Breast epithelium (tissue), 4 donors: ENCODE measurements around the gene SGTA. TPM values are rescaled to one million over a fixed set of nuclear protein-coding genes. Genes with fewer than 3 reads are reported as not detected.

Experiments
- DNase-seq, 2 donors: peaks; one replicate each; pipeline ENCODE4 v3.0.0-alpha.2; 2019; ENCODE audit warnings: low spot score in 2 of 2
- H3K27ac ChIP-seq, 2 donors: fragments of 200-600 bp; sonication (generic) in 1 of 2; one replicate each; pipeline ENCODE4 v1.5.1; 2016 to 2019; ENCODE audit warnings: mild to moderate bottlenecking in 1 of 2
- H3K27me3 ChIP-seq, 2 donors: fragments of 200-600 bp; sonication (generic) in 1 of 2; one replicate each; pipeline versions ENCODE4 v1.5.1 to v1.6.0; 2017 to 2019; ENCODE audit warnings: control low read depth in 1 of 2, mild to moderate bottlenecking in 1 of 2
- H3K36me3 ChIP-seq: fragments of 200-600 bp; one replicate; pipeline ENCODE4 v1.5.1; 2019
- H3K4me1 ChIP-seq, 2 donors: fragments of 200-600 bp; sonication (generic); one replicate each; pipeline ENCODE4 v1.5.1; 2016 to 2019; ENCODE audit warnings: control low read depth in 1 of 2
- H3K4me3 ChIP-seq, 3 donors: fragments of 200-600 bp; sonication (generic); 1 replicate in 2 of 3; 2 replicates in 1 of 3; pipeline ENCODE4 v1.5.1; 2016 to 2019; ENCODE audit warnings: mild to moderate bottlenecking in 3 of 3, moderate library complexity in 2 of 3
- H3K9me3 ChIP-seq, 2 donors: fragments of 200-600 bp; sonication (generic) in 1 of 2; one replicate each; pipeline ENCODE4 v1.5.1; 2016 to 2019; ENCODE audit warnings: control low read depth in 1 of 2
- POLR2A ChIP-seq: fragments of 450-650 bp; IDR thresholded peaks from one replicate; pipeline ENCODE4 v1.6.1; 2016; ENCODE audit warnings: antibody characterized with exemption, mild to moderate bottlenecking, moderate library complexity
- POLR2AphosphoS5 ChIP-seq, 3 donors: sonication (generic); formaldehyde crosslinking; IDR thresholded peaks; one replicate each; pipeline ENCODE4 v1.6.1; 2017; ENCODE audit warnings: antibody characterized with exemption in 3 of 3
- intact Hi-C: fragments of 100-400 bp; cut with DNase I; formaldehyde crosslinking; loops from one replicate; pipeline ENCODE4 v1.15.1; 2023; ENCODE audit warnings: low total_unique reads
- total RNA-seq, 3 donors: library from RNA; depleted of rRNA; stranded (reverse); fragments of >200 nt; gene quantifications; one replicate each; pipeline ENCODE4 v1.1.0, GENCODE V29; 2016
- TF ChIP-seq, protein P1 (sequence below), 3 donors: fragments of 450-650 bp; IDR thresholded peaks; one replicate each; pipeline ENCODE4 v1.5.1; 2016 to 2017; ENCODE audit warnings: antibody characterized with exemption in 3 of 3, mild to moderate bottlenecking in 3 of 3, moderate library complexity in 3 of 3

Gene SGTA
- total RNA-seq, 3 donors from 2014 or later, result 40.3 to 45.2 (median 42.1) TPM

DNA sequence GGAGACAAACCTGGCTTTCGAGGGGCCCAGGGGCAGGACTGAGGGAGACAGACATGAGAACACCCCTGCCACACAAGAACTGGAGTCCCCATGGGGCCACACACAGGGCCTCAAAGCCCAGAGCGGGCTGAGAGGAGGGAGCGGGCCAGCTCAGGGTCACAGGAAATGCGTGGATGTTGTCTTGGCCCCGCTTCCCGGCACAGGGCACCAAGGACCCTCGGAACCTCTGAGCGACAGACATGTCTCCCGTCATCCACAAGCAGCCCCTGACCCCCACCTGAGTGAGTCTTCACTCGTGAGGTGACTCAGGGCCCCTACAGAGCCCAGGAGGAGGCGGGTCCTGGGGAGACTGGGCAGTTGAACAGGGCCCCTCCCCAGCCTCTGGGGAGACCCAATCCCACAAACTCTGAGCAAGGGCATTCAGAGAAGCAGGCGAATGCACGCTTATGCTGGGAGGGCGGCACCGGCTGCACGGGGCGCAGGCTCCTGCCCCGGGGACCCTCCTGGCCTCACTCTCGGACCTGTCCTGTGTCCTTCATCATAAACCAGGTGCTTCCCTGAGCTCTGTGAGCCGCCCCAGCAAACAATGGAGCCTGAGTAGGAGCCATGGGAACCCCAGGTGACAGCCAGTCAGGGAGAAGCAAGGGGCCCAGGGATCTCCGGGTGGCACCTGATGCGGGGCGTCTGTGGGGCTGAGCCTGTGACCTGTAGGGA is 20.1 kb downstream of the SGTA start:
- TF ChIP-seq, protein P1, sequence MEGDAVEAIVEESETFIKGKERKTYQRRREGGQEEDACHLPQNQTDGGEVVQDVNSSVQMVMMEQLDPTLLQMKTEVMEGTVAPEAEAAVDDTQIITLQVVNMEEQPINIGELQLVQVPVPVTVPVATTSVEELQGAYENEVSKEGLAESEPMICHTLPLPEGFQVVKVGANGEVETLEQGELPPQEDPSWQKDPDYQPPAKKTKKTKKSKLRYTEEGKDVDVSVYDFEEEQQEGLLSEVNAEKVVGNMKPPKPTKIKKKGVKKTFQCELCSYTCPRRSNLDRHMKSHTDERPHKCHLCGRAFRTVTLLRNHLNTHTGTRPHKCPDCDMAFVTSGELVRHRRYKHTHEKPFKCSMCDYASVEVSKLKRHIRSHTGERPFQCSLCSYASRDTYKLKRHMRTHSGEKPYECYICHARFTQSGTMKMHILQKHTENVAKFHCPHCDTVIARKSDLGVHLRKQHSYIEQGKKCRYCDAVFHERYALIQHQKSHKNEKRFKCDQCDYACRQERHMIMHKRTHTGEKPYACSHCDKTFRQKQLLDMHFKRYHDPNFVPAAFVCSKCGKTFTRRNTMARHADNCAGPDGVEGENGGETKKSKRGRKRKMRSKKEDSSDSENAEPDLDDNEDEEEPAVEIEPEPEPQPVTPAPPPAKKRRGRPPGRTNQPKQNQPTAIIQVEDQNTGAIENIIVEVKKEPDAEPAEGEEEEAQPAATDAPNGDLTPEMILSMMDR (IDR thresholded peaks at IDR 0.05), result no peak
- TF ChIP-seq POLR2AphosphoS5 (IDR thresholded peaks at IDR 0.05), result no peak
- TF ChIP-seq POLR2A, result no peak
- H3K36me3 ChIP-seq, result peaks cover 4% of the 10 kb centered on the region
- intact Hi-C loops, result no loop called here
- H3K27me3 ChIP-seq, result no peaks in the 10 kb centered on the region
- H3K4me1 ChIP-seq, result no peaks in the 10 kb centered on the region
- no peak overlapping the region for H3K27ac ChIP-seq
- no peak for DNase-seq
- no peaks in the 10 kb centered on the region for H3K9me3 ChIP-seq
- H3K4me3 ChIP-seq, result no peak overlapping the region

DNA sequence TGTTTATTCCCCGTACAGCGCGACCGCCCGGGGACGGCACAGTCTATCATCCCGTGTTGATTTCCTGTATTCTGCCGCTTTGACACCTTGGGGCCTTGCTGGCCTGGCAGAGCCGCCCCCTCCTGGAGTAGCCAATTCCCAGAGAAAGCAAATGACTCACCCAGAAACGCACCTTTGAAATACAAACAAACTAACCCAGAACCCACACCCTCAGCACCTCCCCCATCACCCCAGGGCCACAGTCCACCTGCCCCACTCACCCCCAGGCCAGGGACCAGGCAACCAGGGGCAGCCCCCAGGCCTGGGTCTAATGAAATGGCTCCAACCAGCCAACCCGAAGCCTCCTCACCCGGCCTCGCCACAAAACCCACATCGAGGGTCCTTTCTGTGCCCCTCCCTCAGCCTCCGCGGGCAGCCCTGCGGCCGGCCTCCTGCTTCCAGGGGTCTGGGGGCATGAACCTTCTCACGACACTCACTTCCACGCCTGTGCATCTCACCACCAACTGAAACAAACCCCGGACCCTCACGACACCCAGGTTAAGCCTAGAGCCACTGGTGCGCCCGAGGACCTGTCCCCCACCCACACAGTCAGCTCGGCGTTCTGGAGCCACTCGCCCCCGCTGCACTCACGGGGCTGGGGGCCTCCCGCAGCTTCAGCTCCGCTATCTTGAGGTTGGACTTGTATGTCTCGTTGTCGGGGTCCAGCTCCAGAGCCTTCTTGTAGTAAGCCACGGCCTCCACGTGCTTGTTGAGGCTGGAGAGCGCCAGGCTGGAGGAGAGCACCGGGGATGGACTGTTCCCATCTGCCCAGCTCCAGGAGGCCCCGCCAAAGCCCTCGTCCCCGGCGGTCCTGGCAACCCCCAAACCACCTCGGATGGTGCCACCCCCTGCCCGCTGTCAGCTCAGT is 20.9 kb downstream of the SGTA start:
- H3K36me3 ChIP-seq, result peaks cover 4% of the 10 kb centered on the region
- no peaks in the 10 kb centered on the region for H3K27me3 ChIP-seq
- H3K9me3 ChIP-seq, result no peaks in the 10 kb centered on the region
- H3K27ac ChIP-seq, result no peak overlapping the region
- no peaks in the 10 kb centered on the region for H3K4me1 ChIP-seq
- H3K4me3 ChIP-seq, result no peak overlapping the region
- no peak for DNase-seq
- TF ChIP-seq POLR2A (no peak), POLR2AphosphoS5 (IDR thresholded peaks at IDR 0.05) (no peak)
- TF ChIP-seq, protein P1 (IDR thresholded peaks at IDR 0.05), result no peak
- intact Hi-C loops, result no loop called here

DNA sequence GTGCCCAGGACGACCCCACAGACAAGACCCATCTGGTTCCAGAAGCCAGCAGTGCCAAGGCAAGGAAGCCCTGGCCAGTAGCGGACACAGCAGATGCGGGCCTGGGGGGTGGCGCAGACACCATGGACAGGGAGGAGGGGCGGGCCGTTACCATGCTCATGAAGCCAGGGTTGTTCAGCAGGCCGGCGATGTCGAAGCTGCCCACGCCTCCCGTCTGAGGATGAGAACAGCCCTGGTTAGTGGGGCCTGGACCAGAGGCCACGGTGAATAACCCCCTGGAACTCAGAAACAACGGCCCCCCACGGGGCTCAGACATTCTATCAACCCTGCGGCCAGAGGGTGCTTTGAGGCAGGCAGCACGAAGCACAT is 21.8 kb downstream of the SGTA start:
- no peaks in the 10 kb centered on the region for H3K4me1 ChIP-seq
- intact Hi-C loops, result no loop called here

DNA sequence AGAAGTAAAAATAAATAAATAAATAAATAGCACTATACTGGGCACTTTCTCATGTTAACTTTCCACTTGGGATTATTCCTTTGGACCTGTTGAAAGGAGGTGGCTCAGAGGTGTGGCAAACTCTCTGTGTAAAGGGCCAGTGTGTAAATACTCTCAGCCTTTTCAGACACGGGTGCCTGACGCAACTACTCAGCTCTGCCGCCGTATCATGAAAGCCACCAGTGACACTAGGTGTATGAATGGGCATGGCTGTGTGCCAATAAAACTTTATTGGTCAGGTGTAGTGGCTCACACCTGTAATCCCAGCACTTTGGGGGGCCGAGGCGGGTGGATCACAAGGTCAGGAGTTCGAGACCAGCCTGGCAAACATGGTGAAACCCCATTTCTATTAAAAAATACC is 23.1 kb downstream of the SGTA start:
- H3K27me3 ChIP-seq, result no peaks in the 10 kb centered on the region
- H3K27ac ChIP-seq, result no peak overlapping the region
- H3K4me1 ChIP-seq, result no peaks in the 10 kb centered on the region
- H3K36me3 ChIP-seq, result no peaks in the 10 kb centered on the region
- no peak overlapping the region for H3K4me3 ChIP-seq
- intact Hi-C loops, result loop anchor here (10.0 kb wide), 1 partner anchor 115 kb away; no protein-coding TSS in a partner anchor
- H3K9me3 ChIP-seq, result no peaks in the 10 kb centered on the region
- TF ChIP-seq POLR2A, result no peak
- TF ChIP-seq, protein P1 (IDR thresholded peaks at IDR 0.05), result no peak
- no peak for TF ChIP-seq POLR2AphosphoS5 (IDR thresholded peaks at IDR 0.05)
- DNase-seq, result no peak

More for the DNA sequence above, 21.8 kb downstream of the SGTA start:
- Histone ChIP-seq H3K27me3 (no peaks in the 10 kb centered on the region), H3K36me3 (peaks cover 4% of the 10 kb centered on the region), H3K4me3 (no peak overlapping the region), H3K9me3 (no peaks in the 10 kb centered on the region), H3K27ac (no peak overlapping the region)
- no peak for TF ChIP-seq POLR2A
- TF ChIP-seq, protein P1 (IDR thresholded peaks at IDR 0.05), result no peak
- no peak for TF ChIP-seq POLR2AphosphoS5 (IDR thresholded peaks at IDR 0.05)
- DNase-seq, result no peak

DNA sequence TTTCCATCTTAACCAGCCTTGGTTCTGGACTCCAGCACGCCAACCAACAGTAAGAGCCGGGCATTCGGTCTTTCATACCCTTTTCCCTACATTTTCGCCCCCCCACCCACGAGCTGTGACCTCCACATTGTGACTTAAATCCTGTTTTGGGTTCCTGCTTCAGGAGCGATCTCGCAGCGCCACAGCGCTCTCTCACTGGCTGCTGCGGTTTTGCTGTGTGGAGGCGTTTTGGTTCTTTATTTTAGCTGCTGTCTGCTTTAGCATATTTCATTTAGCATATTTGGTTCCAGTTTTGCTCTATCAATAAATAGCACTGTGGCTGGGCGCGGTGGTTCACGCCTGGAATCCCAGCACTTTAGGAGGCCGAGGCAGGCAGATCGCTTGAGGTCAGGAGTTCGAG is 23.7 kb downstream of the SGTA start:
- no peaks in the 10 kb centered on the region for H3K36me3 ChIP-seq

More for the DNA sequence above, 23.7 kb downstream of the SGTA start:
- Histone ChIP-seq H3K4me3 (no peak overlapping the region), H3K27me3 (no peaks in the 10 kb centered on the region), H3K4me1 (no peaks in the 10 kb centered on the region), H3K9me3 (no peaks in the 10 kb centered on the region), H3K27ac (no peak overlapping the region)
- TF ChIP-seq, protein P1 (IDR thresholded peaks at IDR 0.05), result no peak
- TF ChIP-seq POLR2AphosphoS5 (IDR thresholded peaks at IDR 0.05), result no peak
- no peak for TF ChIP-seq POLR2A
- intact Hi-C loops, result loop anchor here (10.0 kb wide), 1 partner anchor 115 kb away; no protein-coding TSS in a partner anchor
- DNase-seq, result no peak
